ENCODE data around the gene HOXC9. TPM values are rescaled to one million over a fixed set of nuclear protein-coding genes. Genes with fewer than 3 reads are reported as not detected.

HOXC9 gene
- total RNA-seq, 4 donors from 2014 or later = 7.6 to 25.1 (median 13.0) TPM

GRCh38 chr12:54041097-54041690 is 41.2 kb downstream of the HOXC9 start:
- TF ChIP-seq, protein P1, sequence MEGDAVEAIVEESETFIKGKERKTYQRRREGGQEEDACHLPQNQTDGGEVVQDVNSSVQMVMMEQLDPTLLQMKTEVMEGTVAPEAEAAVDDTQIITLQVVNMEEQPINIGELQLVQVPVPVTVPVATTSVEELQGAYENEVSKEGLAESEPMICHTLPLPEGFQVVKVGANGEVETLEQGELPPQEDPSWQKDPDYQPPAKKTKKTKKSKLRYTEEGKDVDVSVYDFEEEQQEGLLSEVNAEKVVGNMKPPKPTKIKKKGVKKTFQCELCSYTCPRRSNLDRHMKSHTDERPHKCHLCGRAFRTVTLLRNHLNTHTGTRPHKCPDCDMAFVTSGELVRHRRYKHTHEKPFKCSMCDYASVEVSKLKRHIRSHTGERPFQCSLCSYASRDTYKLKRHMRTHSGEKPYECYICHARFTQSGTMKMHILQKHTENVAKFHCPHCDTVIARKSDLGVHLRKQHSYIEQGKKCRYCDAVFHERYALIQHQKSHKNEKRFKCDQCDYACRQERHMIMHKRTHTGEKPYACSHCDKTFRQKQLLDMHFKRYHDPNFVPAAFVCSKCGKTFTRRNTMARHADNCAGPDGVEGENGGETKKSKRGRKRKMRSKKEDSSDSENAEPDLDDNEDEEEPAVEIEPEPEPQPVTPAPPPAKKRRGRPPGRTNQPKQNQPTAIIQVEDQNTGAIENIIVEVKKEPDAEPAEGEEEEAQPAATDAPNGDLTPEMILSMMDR (IDR thresholded peaks at IDR 0.05; ENCODE audit: low read depth) = no peak

GRCh38 chr12:54042970-54043853 is 43.3 kb downstream of the HOXC9 start:
- TF ChIP-seq, protein P1 (IDR thresholded peaks at IDR 0.05; ENCODE audit: low read depth) = no peak

- TF ChIP-seq, protein P1 (IDR thresholded peaks at IDR 0.05; ENCODE audit: low read depth) = no peak
These were observed 44.6 kb downstream of the HOXC9 start for GRCh38 chr12:54044425-54045103.

DNA sequence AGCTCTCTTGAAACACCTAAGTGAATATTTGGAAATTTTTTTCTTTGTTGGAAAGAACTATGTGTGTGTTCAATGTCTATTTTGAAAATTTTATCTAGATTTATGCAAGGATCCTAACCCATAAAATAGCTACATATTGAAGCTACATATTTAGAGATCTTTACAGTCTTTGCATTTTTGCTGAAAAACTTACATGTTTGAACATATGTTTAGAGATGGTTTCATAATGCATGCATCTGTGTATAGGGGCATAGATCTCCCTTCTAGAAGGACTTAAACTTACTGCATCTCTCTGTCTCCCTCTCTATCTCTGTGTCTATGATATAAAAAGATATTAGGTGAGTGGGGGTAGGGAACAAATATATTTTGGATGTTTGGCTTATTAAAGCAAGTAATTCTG is 45.4 kb downstream of the HOXC9 start:
- TF ChIP-seq, protein P1 (IDR thresholded peaks at IDR 0.05; ENCODE audit: low read depth) = no peak

DNA sequence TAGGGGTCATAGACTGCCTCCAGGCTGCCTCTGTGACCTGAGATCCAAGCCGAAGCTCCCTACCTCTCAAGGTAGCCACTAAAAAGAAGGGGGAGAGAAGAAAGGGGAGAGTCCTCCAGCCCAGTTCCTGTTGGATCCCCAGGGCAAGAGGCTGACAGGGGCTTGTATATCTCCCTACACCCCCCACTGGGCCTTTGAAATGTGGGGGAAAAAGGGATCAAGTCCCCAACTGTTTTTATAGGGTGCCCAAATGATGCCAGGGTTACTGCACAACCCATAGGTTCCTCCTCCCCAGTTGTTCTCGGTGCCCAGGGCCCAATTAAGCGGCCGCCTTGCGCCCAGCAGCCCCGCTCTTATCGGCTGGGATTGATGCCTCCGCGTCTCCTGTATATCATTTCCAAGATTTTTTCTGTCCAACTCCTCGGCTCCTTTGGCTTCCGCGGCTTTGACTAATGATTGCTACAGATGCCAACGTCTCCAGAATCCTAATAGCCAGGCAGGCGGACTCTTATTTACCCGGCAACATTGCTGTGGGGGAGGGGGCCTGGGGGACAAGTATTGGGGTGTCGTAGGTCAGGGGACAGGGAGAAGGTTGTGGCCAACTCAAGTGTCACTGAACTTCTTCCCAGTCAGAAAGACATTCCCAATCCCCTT is 46.0 kb downstream of the HOXC9 start:
- TF ChIP-seq, protein P1 (IDR thresholded peaks at IDR 0.05; ENCODE audit: low read depth) = no peak

DNA sequence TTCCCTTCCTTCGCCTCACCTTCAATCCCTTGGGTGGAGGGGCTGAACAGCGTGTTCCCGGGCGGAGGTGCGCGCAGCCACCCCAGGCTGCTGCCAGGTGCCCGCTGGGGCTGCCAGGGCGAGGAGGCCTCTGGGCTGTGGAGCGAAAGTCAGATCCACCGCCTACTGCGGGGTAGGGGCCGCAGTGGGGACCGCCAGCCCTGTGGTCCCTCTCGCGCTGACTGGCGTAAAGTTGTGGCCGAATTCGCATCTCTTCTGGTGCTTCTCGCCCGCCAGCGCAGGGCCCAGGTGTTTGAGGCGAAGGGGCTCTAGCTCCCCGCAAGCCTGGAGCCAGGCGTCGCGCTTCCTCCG is 46.8 kb downstream of the HOXC9 start:
- TF ChIP-seq, protein P1 (IDR thresholded peaks at IDR 0.05; ENCODE audit: low read depth) = no peak
